HepG2 (cell line): ENCODE data around the gene NKX6-1.

Source experiments
- AGO2 ChIP-seq: fragments of 200-400 bp; formaldehyde crosslinking; optimal IDR thresholded peaks from 2 replicates; pipeline ENCODE3; 2017; ENCODE audit warnings: mild to moderate bottlenecking, low read depth, low read length, moderate library complexity
- SALL1 ChIP-seq: sonication (generic); formaldehyde crosslinking; IDR thresholded peaks from 2 replicates; pipeline ENCODE4 v1.8.0; 2022; ENCODE audit warnings: mild to moderate bottlenecking, missing genetic modification reagents
- SMAD3 ChIP-seq: sonication (generic); formaldehyde crosslinking; IDR thresholded peaks from 2 replicates; pipeline ENCODE4 v1.4.0; 2020; ENCODE audit warnings: missing genetic modification reagents
- ZBTB40 ChIP-seq, 2 experiments: fragments of 450-650 bp in 1 of 2; sonication (generic) in 1 of 2; formaldehyde crosslinking in 1 of 2; IDR thresholded peaks; 2 replicates each; pipeline versions ENCODE4 v1.6.1 to v1.8.0; 2016 to 2022; ENCODE audit warnings: antibody characterized with exemption in 1 of 2, mild to moderate bottlenecking in 1 of 2, missing genetic modification reagents in 1 of 2
- TF ChIP-seq, protein P1 (sequence below): sonication (generic); formaldehyde crosslinking; IDR thresholded peaks from 2 replicates; pipeline ENCODE4 v1.5.0; 2020; ENCODE audit warnings: mild to moderate bottlenecking, missing genetic modification reagents, moderate library complexity
- TF ChIP-seq, protein P2 (sequence below): sonication (generic); formaldehyde crosslinking; IDR thresholded peaks from 2 replicates; pipeline ENCODE4 v1.4.0; 2020; ENCODE audit warnings: low read depth, mild to moderate bottlenecking, missing genetic modification reagents
- TF ChIP-seq, protein P3 (sequence below), 2 experiments: sonication (generic) in 1 of 2; formaldehyde crosslinking in 1 of 2; IDR thresholded peaks; 2 replicates each; pipeline versions ENCODE4 v1.5.1 to v1.6.1; 2011 to 2020; ENCODE audit warnings: borderline replicate concordance in 1 of 2, low read depth in 1 of 2, low read length in 1 of 2, mild to moderate bottlenecking in 1 of 2, missing genetic modification reagents in 1 of 2, moderate library complexity in 1 of 2
- TF ChIP-seq, protein P4 (sequence below): IDR thresholded peaks from 2 replicates; pipeline ENCODE4 v1.6.1; 2016; ENCODE audit warnings: missing compliant biosample characterization, missing genetic modification reagents, borderline replicate concordance
- TF ChIP-seq, protein P5 (sequence below): sonication (generic); formaldehyde crosslinking; IDR thresholded peaks from 2 replicates; pipeline ENCODE4 v1.4.0; 2020; ENCODE audit warnings: missing genetic modification reagents, mild to moderate bottlenecking, borderline replicate concordance

- no peak for TF ChIP-seq SALL1 (CRISPR knock-in tag)
- TF ChIP-seq, protein P1, sequence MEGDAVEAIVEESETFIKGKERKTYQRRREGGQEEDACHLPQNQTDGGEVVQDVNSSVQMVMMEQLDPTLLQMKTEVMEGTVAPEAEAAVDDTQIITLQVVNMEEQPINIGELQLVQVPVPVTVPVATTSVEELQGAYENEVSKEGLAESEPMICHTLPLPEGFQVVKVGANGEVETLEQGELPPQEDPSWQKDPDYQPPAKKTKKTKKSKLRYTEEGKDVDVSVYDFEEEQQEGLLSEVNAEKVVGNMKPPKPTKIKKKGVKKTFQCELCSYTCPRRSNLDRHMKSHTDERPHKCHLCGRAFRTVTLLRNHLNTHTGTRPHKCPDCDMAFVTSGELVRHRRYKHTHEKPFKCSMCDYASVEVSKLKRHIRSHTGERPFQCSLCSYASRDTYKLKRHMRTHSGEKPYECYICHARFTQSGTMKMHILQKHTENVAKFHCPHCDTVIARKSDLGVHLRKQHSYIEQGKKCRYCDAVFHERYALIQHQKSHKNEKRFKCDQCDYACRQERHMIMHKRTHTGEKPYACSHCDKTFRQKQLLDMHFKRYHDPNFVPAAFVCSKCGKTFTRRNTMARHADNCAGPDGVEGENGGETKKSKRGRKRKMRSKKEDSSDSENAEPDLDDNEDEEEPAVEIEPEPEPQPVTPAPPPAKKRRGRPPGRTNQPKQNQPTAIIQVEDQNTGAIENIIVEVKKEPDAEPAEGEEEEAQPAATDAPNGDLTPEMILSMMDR (CRISPR knock-in tag), result no peak
- TF ChIP-seq, protein P2, sequence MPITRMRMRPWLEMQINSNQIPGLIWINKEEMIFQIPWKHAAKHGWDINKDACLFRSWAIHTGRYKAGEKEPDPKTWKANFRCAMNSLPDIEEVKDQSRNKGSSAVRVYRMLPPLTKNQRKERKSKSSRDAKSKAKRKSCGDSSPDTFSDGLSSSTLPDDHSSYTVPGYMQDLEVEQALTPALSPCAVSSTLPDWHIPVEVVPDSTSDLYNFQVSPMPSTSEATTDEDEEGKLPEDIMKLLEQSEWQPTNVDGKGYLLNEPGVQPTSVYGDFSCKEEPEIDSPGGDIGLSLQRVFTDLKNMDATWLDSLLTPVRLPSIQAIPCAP (CRISPR knock-in tag), result no peak
- TF ChIP-seq SMAD3 (CRISPR knock-in tag), result no peak
- no peak for TF ChIP-seq AGO2
- TF ChIP-seq, protein P3, sequence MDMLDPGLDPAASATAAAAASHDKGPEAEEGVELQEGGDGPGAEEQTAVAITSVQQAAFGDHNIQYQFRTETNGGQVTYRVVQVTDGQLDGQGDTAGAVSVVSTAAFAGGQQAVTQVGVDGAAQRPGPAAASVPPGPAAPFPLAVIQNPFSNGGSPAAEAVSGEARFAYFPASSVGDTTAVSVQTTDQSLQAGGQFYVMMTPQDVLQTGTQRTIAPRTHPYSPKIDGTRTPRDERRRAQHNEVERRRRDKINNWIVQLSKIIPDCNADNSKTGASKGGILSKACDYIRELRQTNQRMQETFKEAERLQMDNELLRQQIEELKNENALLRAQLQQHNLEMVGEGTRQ (IDR thresholded peaks at IDR 0.05; ENCODE audit: low read depth, low read length), result no peak
- TF ChIP-seq, protein P3 (CRISPR knock-in tag; IDR thresholded peaks at IDR 0.05; ENCODE audit: borderline replicate concordance), result no peak
- TF ChIP-seq, protein P4, sequence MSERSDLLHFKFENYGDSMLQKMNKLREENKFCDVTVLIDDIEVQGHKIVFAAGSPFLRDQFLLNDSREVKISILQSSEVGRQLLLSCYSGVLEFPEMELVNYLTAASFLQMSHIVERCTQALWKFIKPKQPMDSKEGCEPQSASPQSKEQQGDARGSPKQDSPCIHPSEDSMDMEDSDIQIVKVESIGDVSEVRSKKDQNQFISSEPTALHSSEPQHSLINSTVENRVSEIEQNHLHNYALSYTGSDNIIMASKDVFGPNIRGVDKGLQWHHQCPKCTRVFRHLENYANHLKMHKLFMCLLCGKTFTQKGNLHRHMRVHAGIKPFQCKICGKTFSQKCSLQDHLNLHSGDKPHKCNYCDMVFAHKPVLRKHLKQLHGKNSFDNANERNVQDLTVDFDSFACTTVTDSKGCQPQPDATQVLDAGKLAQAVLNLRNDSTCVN (CRISPR knock-in tag), result no peak
- TF ChIP-seq ZBTB40 (IDR thresholded peaks at IDR 0.05), result no peak
- TF ChIP-seq ZBTB40 (CRISPR knock-in tag; IDR thresholded peaks at IDR 0.05), result no peak
- TF ChIP-seq, protein P5, sequence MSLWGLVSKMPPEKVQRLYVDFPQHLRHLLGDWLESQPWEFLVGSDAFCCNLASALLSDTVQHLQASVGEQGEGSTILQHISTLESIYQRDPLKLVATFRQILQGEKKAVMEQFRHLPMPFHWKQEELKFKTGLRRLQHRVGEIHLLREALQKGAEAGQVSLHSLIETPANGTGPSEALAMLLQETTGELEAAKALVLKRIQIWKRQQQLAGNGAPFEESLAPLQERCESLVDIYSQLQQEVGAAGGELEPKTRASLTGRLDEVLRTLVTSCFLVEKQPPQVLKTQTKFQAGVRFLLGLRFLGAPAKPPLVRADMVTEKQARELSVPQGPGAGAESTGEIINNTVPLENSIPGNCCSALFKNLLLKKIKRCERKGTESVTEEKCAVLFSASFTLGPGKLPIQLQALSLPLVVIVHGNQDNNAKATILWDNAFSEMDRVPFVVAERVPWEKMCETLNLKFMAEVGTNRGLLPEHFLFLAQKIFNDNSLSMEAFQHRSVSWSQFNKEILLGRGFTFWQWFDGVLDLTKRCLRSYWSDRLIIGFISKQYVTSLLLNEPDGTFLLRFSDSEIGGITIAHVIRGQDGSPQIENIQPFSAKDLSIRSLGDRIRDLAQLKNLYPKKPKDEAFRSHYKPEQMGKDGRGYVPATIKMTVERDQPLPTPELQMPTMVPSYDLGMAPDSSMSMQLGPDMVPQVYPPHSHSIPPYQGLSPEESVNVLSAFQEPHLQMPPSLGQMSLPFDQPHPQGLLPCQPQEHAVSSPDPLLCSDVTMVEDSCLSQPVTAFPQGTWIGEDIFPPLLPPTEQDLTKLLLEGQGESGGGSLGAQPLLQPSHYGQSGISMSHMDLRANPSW (CRISPR knock-in tag), result no peak
Measured at GRCh38 chr4:84472154-84472553, 26.9 kb downstream of the NKX6-1 start.
